B cell (primary cell): ENCODE measurements around the gene RTL5. TPM values are rescaled to one million over a fixed set of nuclear protein-coding genes. Genes with fewer than 3 reads are reported as not detected.

Source experiments
- ATAC-seq: fragments of 200-7000 bp; cut with Tn5 transposase; one replicate; pipeline ENCODE4 v1.10.0; 2021; ENCODE audit warnings: low read depth, mild to moderate bottlenecking, moderate number of reproducible peaks, moderate library complexity
- CTCF ChIA-PET: fragments of 350-600 bp; sonication (Branson Sonifier 250); formaldehyde crosslinking; loops from one replicate; lab custom pipeline; 2021; ENCODE audit warnings: antibody characterized with exemption, inconsistent platforms; lab: Charles Lee
- POLR2A ChIA-PET: fragments of 350-600 bp; sonication (Branson Sonifier 250); formaldehyde crosslinking; loops from one replicate; lab custom pipeline; 2021; ENCODE audit warnings: antibody characterized with exemption; lab: Charles Lee
- DNase-seq: peaks from one replicate; pipeline ENCODE4 v3.0.0; 2013
- H2AFZ ChIP-seq: 2 replicates; pipeline ENCODE4 v1.6.1; 2012; ENCODE audit warnings: mild to moderate bottlenecking, low read depth, low read length; ENCODE audit not compliant: insufficient read depth, poor library complexity, severe bottlenecking
- H3K27ac ChIP-seq, 2 donors: 1 replicate in 1 of 2; 2 replicates in 1 of 2; pipeline ENCODE4 v1.5.1; 2012 to 2013; ENCODE audit warnings: low read length in 2 of 2, mild to moderate bottlenecking in 2 of 2, moderate library complexity in 1 of 2
- H3K27me3 ChIP-seq, 4 experiments: fragments of 200-600 bp in 1 of 4; sonication (generic) in 1 of 4; replicated peaks in 1 of 4; 1 replicate in 2 of 4; 2 replicates in 2 of 4; pipeline versions ENCODE4 v1.6.1 to v1.7.0; 2013 to 2016; ENCODE audit warnings: low read length in 3 of 4, mild to moderate bottlenecking in 2 of 4, mixed read lengths in 1 of 4, moderate library complexity in 1 of 4; ENCODE audit not compliant: insufficient read depth in 4 of 4, control insufficient read depth in 3 of 4; ENCODE audit errors: control extremely low read depth in 1 of 4
- H3K36me3 ChIP-seq, 2 experiments: replicated peaks in 1 of 2; 1 replicate in 1 of 2; 2 replicates in 1 of 2; pipeline versions ENCODE4 v1.6.1 to v1.7.1; 2013; ENCODE audit warnings: low read length in 1 of 2; ENCODE audit not compliant: insufficient read depth in 2 of 2, control insufficient read depth in 1 of 2; ENCODE audit errors: control extremely low read depth in 1 of 2, extremely low read depth in 1 of 2
- H3K4me1 ChIP-seq, 2 donors: fragments of 200-600 bp in 1 of 2; sonication (generic) in 1 of 2; 1 replicate in 1 of 2; 2 replicates in 1 of 2; pipeline versions ENCODE4 v1.5.1 to v1.6.1; 2013 to 2017; ENCODE audit warnings: low read length in 2 of 2; ENCODE audit not compliant: control insufficient read depth in 2 of 2, insufficient read depth in 2 of 2
- H3K4me2 ChIP-seq: replicated peaks from 2 replicates; pipeline ENCODE3; 2012; ENCODE audit warnings: mild to moderate bottlenecking, low read depth, low read length; ENCODE audit not compliant: poor library complexity, severe bottlenecking
- H3K4me3 ChIP-seq, 5 experiments: fragments of 200-600 bp in 1 of 5; sonication (generic) in 1 of 5; 1 replicate in 3 of 5; 2 replicates in 2 of 5; pipeline versions ENCODE4 v1.5.1 to v1.7.0; 2011 to 2016; ENCODE audit warnings: low read length in 4 of 5, mild to moderate bottlenecking in 4 of 5, low read depth in 2 of 5, control low read depth in 1 of 5, moderate library complexity in 1 of 5; ENCODE audit not compliant: insufficient read depth in 1 of 5; ENCODE audit errors: control extremely low read depth in 1 of 5, extremely low read depth in 1 of 5
- H3K79me2 ChIP-seq: fragments of 200-600 bp; sonication (generic); one replicate; pipeline ENCODE4 v1.6.0; 2016; ENCODE audit warnings: low read length; ENCODE audit not compliant: control insufficient read depth, insufficient read depth
- H3K9ac ChIP-seq: fragments of 200-600 bp; sonication (generic); 2 replicates; pipeline ENCODE4 v1.6.1; 2017; ENCODE audit warnings: mild to moderate bottlenecking, low read length, moderate library complexity
- H3K9me3 ChIP-seq, 3 donors: one replicate each; pipeline versions ENCODE4 v1.6.1 to v1.7.1; 2013; ENCODE audit warnings: low read length in 2 of 3; ENCODE audit not compliant: control insufficient read depth in 2 of 3, insufficient read depth in 1 of 3; ENCODE audit errors: control extremely low read depth in 1 of 3
- H4K20me1 ChIP-seq: 2 replicates; pipeline ENCODE4 v1.6.0; 2012; ENCODE audit warnings: mild to moderate bottlenecking, low read length; ENCODE audit not compliant: insufficient read depth, control insufficient read depth, poor library complexity, severe bottlenecking
- H3K27ac Mint-ChIP-seq: one replicate; pipeline ENCODE4 v1.8.0; 2021; ENCODE audit warnings: mixed read lengths
- H3K27me3 Mint-ChIP-seq: one replicate; pipeline ENCODE4 v1.8.0; 2021; ENCODE audit warnings: mixed read lengths
- H3K4me1 Mint-ChIP-seq: one replicate; pipeline ENCODE4 v1.8.0; 2021; ENCODE audit warnings: mixed read lengths
- H3K4me3 Mint-ChIP-seq: one replicate; pipeline ENCODE4 v1.8.0; 2021; ENCODE audit warnings: mixed read lengths
- H3K9me3 Mint-ChIP-seq: one replicate; pipeline ENCODE4 v1.8.0; 2022; ENCODE audit warnings: mixed read lengths; ENCODE audit not compliant: insufficient read depth
- EZH2 ChIP-seq: IDR thresholded peaks from 2 replicates; pipeline ENCODE4 v1.6.1; 2012; ENCODE audit warnings: borderline replicate concordance, low read depth, mild to moderate bottlenecking, moderate library complexity, low read length; ENCODE audit not compliant: insufficient read depth, poor library complexity, severe bottlenecking
- WGBS: methylation state at CpG from one replicate; pipeline ENCODE4 v1.1.5; 2013; ENCODE audit warnings: missing lambda C conversion rate; ENCODE audit not compliant: insufficient coverage; 5-methylcytosine and 5-hydroxymethylcytosine counted together
- intact Hi-C: fragments of 100-400 bp; cut with micrococcal nuclease; formaldehyde crosslinking; loops from one replicate; pipeline ENCODE4 v1.10.0; 2022
- polyA plus RNA-seq: library from polyadenylated mRNA; depleted of rRNA; stranded (reverse); fragments of >200 nt; gene quantifications from 2 replicates; pipeline ENCODE4 v1.2.3, GENCODE V29; 2012
- total RNA-seq, 2 donors: library from RNA; stranded (reverse); fragments of 120-200 nt in 1 of 2; gene quantifications; 1 replicate in 1 of 2; 2 replicates in 1 of 2; pipeline versions ENCODE4 v1.2.3 to v1.2.4, GENCODE V29; 2013 to 2022
- TF ChIP-seq, protein P1 (sequence below): fragments of 200-600 bp; IDR thresholded peaks from one replicate; pipeline ENCODE4 v1.8.0; 2022; ENCODE audit warnings: antibody characterized with exemption, mild to moderate bottlenecking

The RTL5 gene
- total and polyA plus RNA-seq, 2 donors (not counting 1 experiment from before 2014, with no cell fraction given) = 1.0 to 22.4 TPM

DNA sequence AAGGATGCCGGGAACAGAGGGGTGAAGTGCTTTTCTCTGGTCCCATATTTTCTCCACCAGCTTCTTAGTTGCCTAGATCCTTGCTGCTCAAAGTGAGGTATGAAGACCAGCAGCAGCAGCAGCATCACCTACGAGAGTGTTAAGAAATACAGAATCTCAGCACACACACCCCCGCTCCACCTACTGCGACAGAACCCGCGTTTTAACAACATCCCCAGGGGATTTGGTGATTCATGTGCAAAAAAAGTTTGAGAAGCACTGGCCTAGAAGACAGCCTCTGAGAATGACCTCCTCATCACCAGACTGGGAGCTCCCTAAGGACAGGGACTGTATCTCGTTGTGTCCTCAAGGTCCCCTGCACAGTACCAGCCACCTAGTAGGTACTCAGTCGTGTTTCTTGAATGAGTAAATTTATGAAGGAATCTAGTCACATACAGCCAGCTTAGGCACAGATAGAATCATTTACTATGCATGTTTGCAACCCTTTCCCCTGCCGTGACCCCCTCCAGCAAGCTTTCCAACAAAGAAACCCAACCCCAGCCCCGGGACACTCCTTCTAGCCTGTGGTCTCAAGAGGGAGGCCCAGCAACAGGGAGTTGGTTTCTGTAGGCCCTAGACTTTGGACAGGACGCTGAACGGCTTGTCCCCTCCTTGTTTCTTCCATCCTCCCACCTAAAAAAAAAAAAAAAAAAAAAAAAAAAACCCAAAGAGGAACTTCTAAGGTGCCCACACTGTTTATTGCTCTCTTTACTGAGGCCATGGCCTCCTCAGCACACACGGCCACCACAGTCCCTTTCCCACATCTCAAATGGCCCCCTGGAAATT, 21.5 kb downstream of the RTL5 start:
- Histone ChIP-seq H3K27me3 (peaks cover 0 to 3% (median 0%) of the 10 kb centered on the region in 4 experiments), H3K79me2 (no peaks in the 10 kb centered on the region), H3K36me3 (no peaks in the 10 kb centered on the region), H3K9ac (no peak overlapping the region), H3K4me1 (peaks cover 0 to 13% of the 10 kb centered on the region in 2 donors), H3K4me3 (no peak overlapping the region), H3K4me2 (no peak overlapping the region), H3K27ac (no peak overlapping the region), H2AFZ (no peak overlapping the region), H3K9me3 (no peaks in the 10 kb centered on the region), H4K20me1 (no peaks in the 10 kb centered on the region)
- DNase-seq (no peak), ATAC-seq (peak; percentile 52)
- TF ChIP-seq, protein P1, sequence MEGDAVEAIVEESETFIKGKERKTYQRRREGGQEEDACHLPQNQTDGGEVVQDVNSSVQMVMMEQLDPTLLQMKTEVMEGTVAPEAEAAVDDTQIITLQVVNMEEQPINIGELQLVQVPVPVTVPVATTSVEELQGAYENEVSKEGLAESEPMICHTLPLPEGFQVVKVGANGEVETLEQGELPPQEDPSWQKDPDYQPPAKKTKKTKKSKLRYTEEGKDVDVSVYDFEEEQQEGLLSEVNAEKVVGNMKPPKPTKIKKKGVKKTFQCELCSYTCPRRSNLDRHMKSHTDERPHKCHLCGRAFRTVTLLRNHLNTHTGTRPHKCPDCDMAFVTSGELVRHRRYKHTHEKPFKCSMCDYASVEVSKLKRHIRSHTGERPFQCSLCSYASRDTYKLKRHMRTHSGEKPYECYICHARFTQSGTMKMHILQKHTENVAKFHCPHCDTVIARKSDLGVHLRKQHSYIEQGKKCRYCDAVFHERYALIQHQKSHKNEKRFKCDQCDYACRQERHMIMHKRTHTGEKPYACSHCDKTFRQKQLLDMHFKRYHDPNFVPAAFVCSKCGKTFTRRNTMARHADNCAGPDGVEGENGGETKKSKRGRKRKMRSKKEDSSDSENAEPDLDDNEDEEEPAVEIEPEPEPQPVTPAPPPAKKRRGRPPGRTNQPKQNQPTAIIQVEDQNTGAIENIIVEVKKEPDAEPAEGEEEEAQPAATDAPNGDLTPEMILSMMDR = no peak
- TF ChIP-seq EZH2 = no peak
- peaks cover 23% of the 10 kb centered on the region for H3K4me1 Mint-ChIP-seq
- no peaks in the 10 kb centered on the region for H3K9me3 Mint-ChIP-seq
- H3K27me3 Mint-ChIP-seq = peaks cover 23% of the 10 kb centered on the region
- H3K27ac Mint-ChIP-seq = peak overlapping the region; percentile 37
- no peak overlapping the region for H3K4me3 Mint-ChIP-seq
- intact Hi-C loops = no loop called here
- 13% methylated on average over 3 of the region's 13 CpGs for WGBS
- ChIA-PET POLR2A (interaction anchor here (0.6 to 0.7 kb wide), 2 partner anchors 33 to 197 kb away, joined by 3 to 12 read pairs; no protein-coding TSS in a partner anchor), CTCF (no interaction called here)

DNA sequence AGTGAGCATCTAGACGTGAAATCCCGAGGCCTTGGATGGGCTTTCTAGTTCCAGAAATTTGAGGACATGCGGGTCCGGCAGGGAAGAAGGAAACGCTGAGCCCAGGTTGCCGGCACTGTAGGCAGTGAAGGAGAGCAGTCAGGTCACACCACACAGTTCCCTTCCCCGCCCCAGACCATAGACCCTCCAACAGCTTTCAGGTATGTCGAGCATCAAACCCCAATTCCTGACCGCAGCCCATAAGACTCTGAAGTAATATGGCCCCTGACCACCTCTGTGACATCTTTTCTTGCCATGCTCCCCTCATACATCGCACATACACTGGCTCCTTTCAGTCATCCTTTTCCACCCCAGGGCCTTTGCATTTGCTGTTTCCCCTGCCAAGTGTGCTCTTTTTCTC, 23.0 kb downstream of the RTL5 start:
- Histone ChIP-seq H2AFZ (no peak overlapping the region), H3K27me3 (peaks cover 0 to 3% (median 0%) of the 10 kb centered on the region in 4 experiments), H3K36me3 (no peaks in the 10 kb centered on the region), H3K4me2 (no peak overlapping the region), H4K20me1 (no peaks in the 10 kb centered on the region), H3K79me2 (no peaks in the 10 kb centered on the region), H3K27ac (no peak overlapping the region), H3K4me3 (no peak overlapping the region), H3K9ac (no peak overlapping the region), H3K9me3 (no peaks in the 10 kb centered on the region), H3K4me1 (peaks cover 0 to 19% of the 10 kb centered on the region in 2 donors)
- 95% methylated on average over 4 of the region's 10 CpGs for WGBS
- peaks cover 23% of the 10 kb centered on the region for H3K27me3 Mint-ChIP-seq
- ChIA-PET CTCF (no interaction called here), POLR2A (no interaction called here)
- no peak for ATAC-seq
- TF ChIP-seq, protein P1 = no peak
- TF ChIP-seq EZH2 = no peak
- H3K27ac Mint-ChIP-seq = no peak overlapping the region
- H3K4me3 Mint-ChIP-seq = no peak overlapping the region
- peaks cover 25% of the 10 kb centered on the region for H3K4me1 Mint-ChIP-seq
- no peak for DNase-seq
- no peaks in the 10 kb centered on the region for H3K9me3 Mint-ChIP-seq
- intact Hi-C loops = no loop called here
